ENCODE results near the gene CD19. TPM values are rescaled to one million over a fixed set of nuclear protein-coding genes. Genes with fewer than 3 reads are reported as not detected.
"Not testable (repeated sequence)": the region's sequence is repeated elsewhere in the genome, so short reads cannot be mapped to it uniquely, and the experiment has no call there.

Gene CD19
- 1 to 10 TPM in 1 of 2 donors, not detected in 1; 2.1 TPM for total RNA-seq

DNA sequence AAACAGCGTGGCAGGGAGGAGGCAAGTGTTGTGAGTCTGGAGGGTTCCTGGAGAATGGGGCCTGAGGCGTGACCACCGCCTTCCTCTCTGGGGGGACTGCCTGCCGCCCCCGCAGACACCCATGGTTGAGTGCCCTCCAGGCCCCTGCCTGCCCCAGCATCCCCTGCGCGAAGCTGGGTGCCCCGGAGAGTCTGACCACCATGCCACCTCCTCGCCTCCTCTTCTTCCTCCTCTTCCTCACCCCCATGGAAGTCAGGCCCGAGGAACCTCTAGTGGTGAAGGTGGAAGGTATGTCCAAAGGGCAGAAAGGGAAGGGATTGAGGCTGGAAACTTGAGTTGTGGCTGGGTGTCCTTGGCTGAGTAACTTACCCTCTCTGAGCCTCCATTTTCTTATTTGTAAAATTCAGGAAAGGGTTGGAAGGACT is at the start of gene CD19:
TSS of gene CD19 (plus strand) at position 171 of the 425 bp plus-strand sequence. CDS start at position 201, 30 bp downstream.
- ATAC-seq (replicated peaks) = no peak
- no peaks in the 10 kb centered on the region for H3K36me3 Mint-ChIP-seq (ENCODE audit: low read depth)
- H3K4me3 Mint-ChIP-seq = no peak within 1 kb of the TSS
- peaks cover 20% of the 10 kb centered on the region for H3K4me1 Mint-ChIP-seq
- no peaks in the 10 kb centered on the region for H3K27me3 Mint-ChIP-seq
- H3K27ac Mint-ChIP-seq = peak within 1 kb of the TSS; percentile 86
- H3K9me3 Mint-ChIP-seq = no peaks in the 10 kb centered on the region

DNA sequence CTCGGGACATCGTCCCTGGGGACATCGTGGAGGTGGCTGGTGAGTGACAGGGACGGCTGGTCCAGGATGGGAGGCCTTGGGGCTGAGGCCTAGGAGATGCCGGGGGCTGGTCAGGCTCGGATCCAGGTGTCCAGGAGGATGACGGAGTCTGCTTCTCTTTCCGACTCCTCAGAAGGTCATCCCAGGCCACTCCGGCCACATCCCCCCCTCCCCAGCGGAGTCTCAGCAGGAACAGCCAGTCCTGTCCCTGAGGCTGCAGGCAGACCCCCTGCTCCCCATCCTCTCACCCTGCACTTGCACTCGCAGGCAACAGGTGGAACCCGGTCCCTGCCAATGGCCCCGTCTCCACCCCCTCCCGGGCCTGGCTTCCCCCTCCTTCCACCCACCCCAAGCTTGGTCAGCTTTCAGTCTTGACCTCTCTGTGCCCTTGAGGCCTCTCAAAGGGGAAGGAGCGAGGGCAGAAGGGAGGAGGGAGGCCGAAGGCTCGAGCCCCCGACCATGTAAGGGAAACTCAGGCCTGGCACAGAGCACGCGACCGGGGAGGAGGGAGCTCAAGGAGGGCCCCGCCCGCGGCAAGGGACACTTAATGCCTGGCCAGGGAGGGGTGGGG is 49.1 kb upstream of the CD19 start:
- Mint-ChIP-seq H3K27ac (no peak overlapping the region), H3K4me1 (no peaks in the 10 kb centered on the region), H3K36me3 (ENCODE audit: low read depth) (no peaks in the 10 kb centered on the region), H3K4me3 (no peak overlapping the region), H3K9me3 (no peaks in the 10 kb centered on the region), H3K27me3 (peaks cover 11% of the 10 kb centered on the region)
- no peak for ATAC-seq (replicated peaks)

DNA sequence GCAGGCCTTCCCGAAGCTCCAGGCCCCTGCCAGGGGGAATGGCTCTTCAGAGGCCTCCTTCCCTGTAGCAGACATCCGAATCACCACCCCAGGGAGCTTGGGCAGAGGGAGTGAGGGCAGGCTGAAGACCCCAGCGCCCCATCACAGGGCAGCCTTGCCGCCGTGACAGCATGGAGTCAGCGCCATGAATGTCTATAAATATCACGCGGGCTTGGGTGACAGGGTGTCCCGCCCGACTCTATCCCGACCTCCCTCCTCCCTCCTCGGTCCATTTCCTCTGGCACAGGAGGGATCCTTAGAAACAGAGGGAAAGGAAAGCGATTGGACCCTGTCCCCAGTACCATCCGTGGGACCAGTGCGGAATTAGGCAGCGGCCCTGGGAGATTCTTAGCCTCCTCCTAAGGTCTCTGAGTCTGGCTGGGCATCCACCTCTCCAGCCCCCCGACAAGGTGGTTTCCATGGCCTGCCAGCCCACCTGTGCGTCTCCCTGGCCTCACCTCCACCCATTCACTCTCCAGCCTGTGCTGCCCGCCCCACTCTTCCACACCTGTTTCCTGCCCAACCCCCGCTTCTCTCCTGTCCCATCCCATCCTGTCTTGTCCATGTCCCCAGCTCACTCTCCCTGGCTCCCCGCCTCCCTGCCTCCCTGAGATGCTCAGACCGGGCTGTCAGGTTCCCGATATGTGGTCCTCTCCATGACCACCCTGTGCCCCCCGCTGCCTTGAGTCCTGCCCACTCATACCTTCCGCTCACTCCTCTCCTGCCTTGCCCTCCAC is 48.4 kb upstream of the CD19 start:
- no peaks in the 10 kb centered on the region for H3K4me1 Mint-ChIP-seq
- no peaks in the 10 kb centered on the region for H3K36me3 Mint-ChIP-seq (ENCODE audit: low read depth)
- H3K27me3 Mint-ChIP-seq = peaks cover 11% of the 10 kb centered on the region
- ATAC-seq (replicated peaks) = no peak
- no peak overlapping the region for H3K27ac Mint-ChIP-seq
- H3K4me3 Mint-ChIP-seq = no peak overlapping the region
- H3K9me3 Mint-ChIP-seq = no peaks in the 10 kb centered on the region

DNA sequence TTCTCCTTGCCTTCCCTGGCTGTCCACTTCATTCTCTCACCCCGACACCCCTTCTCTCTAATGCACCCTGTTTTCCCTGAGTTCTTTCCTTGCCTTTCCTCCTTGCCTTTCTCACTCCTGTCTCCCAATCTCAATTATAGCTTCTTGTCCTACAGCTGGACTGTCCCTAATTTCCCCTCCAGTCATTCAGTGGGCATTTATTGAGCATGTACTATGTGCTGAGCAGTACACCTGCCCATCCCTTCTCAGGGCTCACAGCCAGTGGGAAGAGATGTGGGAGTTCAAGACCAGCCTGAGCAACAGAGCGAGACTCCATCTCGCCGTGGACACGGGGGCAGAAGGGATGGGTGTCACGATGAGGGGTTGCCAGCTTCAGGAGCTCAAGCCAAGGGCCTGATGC is 47.7 kb upstream of the CD19 start:
- Mint-ChIP-seq H3K4me1 (no peaks in the 10 kb centered on the region), H3K36me3 (ENCODE audit: low read depth) (no peaks in the 10 kb centered on the region), H3K27ac (no peak overlapping the region), H3K4me3 (no peak overlapping the region), H3K9me3 (no peaks in the 10 kb centered on the region), H3K27me3 (peaks cover 11% of the 10 kb centered on the region)
- no peak for ATAC-seq (replicated peaks)

DNA sequence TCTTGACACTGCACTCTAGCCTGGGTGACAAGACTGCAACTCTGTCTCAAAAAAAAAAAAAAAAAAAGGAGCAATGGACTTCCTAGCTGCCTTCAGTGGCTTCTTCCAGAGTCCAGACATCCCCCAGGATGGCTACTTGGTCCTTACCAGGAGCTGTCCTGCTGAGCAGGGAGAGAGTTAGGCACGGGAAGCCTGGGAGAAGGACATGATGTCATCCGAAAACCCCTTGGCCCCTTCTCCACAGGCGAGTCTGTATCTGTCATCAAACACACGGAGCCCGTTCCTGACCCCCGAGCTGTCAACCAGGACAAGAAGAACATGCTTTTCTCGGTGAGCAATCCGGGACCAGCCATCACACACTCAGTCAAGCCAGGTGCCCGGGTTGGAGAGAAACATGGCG is 44.8 kb upstream of the CD19 start:
- no peak overlapping the region for H3K27ac Mint-ChIP-seq
- peaks cover 5% of the 10 kb centered on the region for H3K27me3 Mint-ChIP-seq
- H3K9me3 Mint-ChIP-seq = no peaks in the 10 kb centered on the region
- H3K36me3 Mint-ChIP-seq (ENCODE audit: low read depth) = no peaks in the 10 kb centered on the region
- no peaks in the 10 kb centered on the region for H3K4me1 Mint-ChIP-seq
- no peak overlapping the region for H3K4me3 Mint-ChIP-seq
- no peak for ATAC-seq (replicated peaks)

DNA sequence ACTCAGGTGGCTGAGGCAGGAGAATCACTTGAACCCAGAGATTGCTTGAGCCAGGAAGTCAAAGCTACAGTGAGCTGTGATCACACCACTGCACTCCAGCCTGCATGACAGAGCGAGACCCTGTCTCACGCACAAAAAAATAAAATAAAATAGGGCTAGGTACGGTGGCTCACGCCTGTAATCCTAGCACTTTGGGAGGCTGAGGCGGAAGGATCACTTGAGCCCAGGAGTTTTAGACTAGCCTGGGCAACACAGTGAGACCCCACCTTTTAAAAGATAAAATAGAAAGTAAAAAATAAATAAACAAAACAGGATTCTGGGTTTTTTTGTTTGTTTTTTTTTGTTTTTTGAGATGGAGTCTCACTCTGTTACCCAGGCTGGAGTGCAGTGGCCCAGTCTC is 41.4 kb upstream of the CD19 start:
- not testable (repeated sequence) for H3K4me3 Mint-ChIP-seq; H3K9me3 Mint-ChIP-seq; ATAC-seq (replicated peaks); H3K36me3 Mint-ChIP-seq (ENCODE audit: low read depth); H3K4me1 Mint-ChIP-seq; H3K27me3 Mint-ChIP-seq; H3K27ac Mint-ChIP-seq

DNA sequence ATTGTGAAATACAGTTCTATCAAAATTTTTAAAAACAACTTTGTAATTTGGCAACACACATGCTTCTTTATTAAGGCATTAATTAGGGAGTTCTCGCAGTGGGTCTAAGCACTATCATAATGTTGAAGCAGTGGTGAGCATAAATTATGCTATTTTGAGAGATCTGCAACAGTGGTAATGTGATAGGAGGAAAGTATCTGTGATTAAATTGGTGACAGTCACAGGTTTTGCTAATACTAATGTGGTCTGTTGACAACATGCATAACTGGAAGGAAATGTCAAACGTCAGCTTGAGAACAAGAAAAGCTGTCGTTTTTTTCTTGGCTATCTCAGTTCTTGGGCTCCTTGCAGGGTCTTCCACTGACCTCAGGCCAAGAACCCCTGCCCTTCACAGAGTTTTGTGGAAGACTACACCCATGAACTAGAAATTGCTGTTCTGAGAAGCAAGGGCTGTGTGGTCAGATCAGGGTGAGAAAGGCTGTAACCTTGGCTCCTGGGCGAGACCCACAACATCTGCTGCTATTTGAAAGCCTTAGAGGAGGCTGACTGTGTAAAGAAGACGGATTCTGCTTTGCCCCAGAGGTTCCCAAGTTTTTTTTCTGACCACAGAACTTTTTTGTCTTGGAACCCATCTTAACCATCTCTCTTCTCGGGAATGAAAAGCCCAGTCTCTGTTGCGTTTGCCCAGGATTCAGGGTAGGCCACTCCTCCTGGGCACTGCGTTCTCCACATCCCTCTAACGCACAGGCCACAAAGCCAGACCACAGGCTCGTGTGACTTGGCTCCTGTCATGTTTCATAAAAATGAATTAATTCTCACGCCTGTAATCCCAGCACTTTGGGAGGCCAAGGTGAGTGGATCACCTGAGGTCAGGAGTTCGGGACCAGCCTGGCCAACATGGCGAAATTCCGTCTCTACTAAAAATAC is 39.5 kb upstream of the CD19 start:
- Mint-ChIP-seq H3K4me3 (no peak overlapping the region), H3K27ac (no peak overlapping the region), H3K9me3 (no peaks in the 10 kb centered on the region), H3K27me3 (no peaks in the 10 kb centered on the region), H3K36me3 (ENCODE audit: low read depth) (no peaks in the 10 kb centered on the region), H3K4me1 (no peaks in the 10 kb centered on the region)
- ATAC-seq (replicated peaks) = no peak

DNA sequence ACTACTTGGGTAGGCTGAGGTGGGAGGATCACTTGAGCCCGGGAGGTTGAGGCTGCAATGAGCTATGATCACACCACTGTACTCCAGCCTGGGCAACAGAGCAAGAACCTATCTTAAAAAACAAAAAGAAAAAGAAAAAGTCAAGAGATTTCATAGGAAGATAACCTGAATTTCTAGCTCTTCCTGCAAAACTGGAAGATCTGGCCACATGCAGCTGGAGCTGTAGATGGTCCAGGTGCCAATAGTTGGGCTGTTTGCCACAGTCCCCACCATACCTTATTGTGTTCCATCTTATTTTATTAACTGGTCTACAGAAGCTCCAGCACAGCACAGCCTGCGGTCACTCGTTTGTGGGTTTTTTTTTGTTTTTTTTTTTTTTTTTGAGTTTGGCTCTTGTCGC is 38.5 kb upstream of the CD19 start:
- H3K4me1 Mint-ChIP-seq = no peaks in the 10 kb centered on the region
- no peak overlapping the region for H3K27ac Mint-ChIP-seq
- H3K4me3 Mint-ChIP-seq = no peak overlapping the region
- H3K27me3 Mint-ChIP-seq = no peaks in the 10 kb centered on the region
- H3K36me3 Mint-ChIP-seq (ENCODE audit: low read depth) = no peaks in the 10 kb centered on the region
- no peaks in the 10 kb centered on the region for H3K9me3 Mint-ChIP-seq
- ATAC-seq (replicated peaks) = no peak

DNA sequence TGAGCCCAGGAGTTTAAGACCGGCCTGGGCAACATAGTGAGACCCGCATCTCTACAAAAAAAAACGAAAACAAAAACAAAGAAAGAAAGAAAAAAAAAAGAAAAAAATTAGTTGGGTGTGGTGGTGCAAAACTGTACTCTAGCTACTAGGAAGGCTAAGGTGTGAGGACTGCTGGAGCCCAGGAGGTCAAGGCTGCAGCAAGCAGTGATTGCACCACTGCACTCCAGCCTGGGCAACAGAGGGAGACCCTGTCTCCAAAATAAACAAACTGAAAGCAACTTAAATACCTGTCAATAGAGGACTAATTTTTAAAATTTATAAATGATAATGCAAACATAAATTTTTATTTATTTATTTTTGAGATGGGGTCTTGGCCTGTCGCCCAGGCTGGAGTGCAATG is 36.2 kb upstream of the CD19 start:
- no peak overlapping the region for H3K27ac Mint-ChIP-seq
- no peaks in the 10 kb centered on the region for H3K36me3 Mint-ChIP-seq (ENCODE audit: low read depth)
- no peaks in the 10 kb centered on the region for H3K27me3 Mint-ChIP-seq
- H3K4me1 Mint-ChIP-seq = no peaks in the 10 kb centered on the region
- H3K4me3 Mint-ChIP-seq = no peak overlapping the region
- H3K9me3 Mint-ChIP-seq = no peaks in the 10 kb centered on the region
- ATAC-seq (replicated peaks) = no peak

DNA sequence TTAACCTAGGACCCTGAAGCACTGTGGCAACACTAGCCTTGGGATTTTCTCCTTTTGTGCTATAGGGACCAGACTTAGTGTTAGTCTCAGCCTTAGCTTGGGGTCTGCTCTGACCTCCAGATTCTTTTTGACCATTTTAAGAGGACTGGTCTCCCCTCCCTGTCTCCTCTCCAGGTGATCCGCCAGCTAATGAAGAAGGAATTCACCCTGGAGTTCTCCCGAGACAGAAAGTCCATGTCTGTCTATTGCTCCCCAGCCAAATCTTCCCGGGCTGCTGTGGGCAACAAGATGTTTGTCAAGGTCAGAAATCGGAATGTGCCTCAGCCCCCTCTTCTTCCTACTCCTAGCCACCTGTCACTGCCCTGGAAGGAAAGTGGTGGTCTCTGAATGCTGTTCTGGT is 33.9 kb upstream of the CD19 start:
- no peaks in the 10 kb centered on the region for H3K9me3 Mint-ChIP-seq
- no peak for ATAC-seq (replicated peaks)
- H3K36me3 Mint-ChIP-seq (ENCODE audit: low read depth) = no peaks in the 10 kb centered on the region
- H3K27ac Mint-ChIP-seq = peak overlapping the region; percentile 23
- no peaks in the 10 kb centered on the region for H3K4me1 Mint-ChIP-seq
- H3K4me3 Mint-ChIP-seq = no peak overlapping the region
- H3K27me3 Mint-ChIP-seq = no peaks in the 10 kb centered on the region

DNA sequence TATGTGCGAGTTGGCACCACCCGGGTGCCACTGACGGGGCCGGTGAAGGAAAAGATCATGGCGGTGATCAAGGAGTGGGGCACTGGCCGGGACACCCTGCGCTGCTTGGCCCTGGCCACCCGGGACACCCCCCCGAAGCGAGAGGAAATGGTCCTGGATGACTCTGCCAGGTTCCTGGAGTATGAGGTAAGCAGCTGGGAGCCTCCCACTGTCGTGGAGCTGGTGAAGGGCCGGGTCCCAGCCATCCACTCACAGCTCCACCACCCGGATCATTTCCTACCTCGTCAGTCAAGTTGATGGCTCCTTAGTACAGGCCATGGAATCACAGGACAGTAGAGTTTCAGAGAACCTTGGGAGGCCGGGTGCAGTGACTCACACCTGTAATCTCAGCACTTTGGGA is 33.5 kb upstream of the CD19 start:
- Mint-ChIP-seq H3K27ac (peak overlapping the region; percentile 23), H3K4me1 (no peaks in the 10 kb centered on the region), H3K4me3 (no peak overlapping the region), H3K27me3 (no peaks in the 10 kb centered on the region), H3K9me3 (no peaks in the 10 kb centered on the region), H3K36me3 (ENCODE audit: low read depth) (no peaks in the 10 kb centered on the region)
- ATAC-seq (replicated peaks) = no peak

DNA sequence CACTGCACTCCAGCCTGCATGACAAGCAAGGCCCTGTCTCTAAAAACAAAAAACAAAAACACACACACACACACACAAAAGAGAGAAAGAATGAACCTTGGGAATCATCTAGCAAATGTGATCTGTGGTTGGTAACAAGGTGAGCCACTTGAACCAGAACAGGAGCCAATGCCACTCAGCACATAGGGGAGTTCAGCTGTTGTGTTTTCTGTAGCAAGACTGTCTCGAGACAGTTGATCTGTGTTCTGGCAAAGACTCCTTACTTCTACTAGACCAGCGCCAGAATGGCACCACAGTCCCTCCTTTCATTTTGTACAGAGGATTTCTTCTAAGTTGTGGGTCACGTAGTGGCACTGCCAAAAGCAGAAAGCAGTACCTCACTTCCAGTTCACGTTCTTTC is 32.8 kb upstream of the CD19 start:
- H3K27me3 Mint-ChIP-seq = no peaks in the 10 kb centered on the region
- no peak overlapping the region for H3K27ac Mint-ChIP-seq
- H3K36me3 Mint-ChIP-seq (ENCODE audit: low read depth) = no peaks in the 10 kb centered on the region
- no peak for ATAC-seq (replicated peaks)
- H3K4me1 Mint-ChIP-seq = no peaks in the 10 kb centered on the region
- H3K4me3 Mint-ChIP-seq = no peak overlapping the region
- H3K9me3 Mint-ChIP-seq = no peaks in the 10 kb centered on the region

DNA sequence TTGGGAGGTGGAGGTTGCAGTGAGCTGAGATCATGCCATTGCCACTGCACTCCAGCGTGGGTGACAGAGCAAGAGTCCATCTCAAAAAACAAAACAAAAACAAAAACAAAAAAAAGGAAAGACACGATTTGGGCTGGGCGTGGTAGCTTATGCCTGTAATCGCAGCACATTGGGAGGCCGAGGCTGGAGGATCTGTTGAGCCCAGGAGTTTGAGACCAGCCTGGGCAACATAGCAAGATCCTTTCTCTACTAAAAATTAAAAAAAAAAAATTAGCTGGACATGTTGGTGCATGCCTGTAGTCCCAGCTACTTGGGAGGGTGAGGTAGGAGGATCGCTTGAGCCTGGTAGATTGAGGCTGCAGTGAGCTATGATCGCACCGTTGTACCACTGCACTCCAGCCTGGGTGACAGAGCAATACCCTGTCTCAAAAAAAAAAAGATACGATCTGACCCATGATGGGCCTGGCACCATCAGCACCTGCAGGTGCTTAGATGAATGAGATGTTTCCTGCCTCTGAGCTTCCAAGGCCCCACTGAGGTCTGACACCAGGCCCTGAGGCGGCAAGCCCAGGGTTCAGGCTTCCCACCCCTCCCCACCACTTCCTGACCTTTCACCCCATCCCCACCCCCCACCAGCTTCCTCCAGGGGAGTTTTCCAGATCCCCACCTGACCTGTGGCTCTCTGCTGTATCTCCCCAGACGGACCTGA is 31.7 kb upstream of the CD19 start:
- Mint-ChIP-seq H3K9me3 (no peaks in the 10 kb centered on the region), H3K27ac (no peak overlapping the region)
- ATAC-seq (replicated peaks) = no peak

DNA sequence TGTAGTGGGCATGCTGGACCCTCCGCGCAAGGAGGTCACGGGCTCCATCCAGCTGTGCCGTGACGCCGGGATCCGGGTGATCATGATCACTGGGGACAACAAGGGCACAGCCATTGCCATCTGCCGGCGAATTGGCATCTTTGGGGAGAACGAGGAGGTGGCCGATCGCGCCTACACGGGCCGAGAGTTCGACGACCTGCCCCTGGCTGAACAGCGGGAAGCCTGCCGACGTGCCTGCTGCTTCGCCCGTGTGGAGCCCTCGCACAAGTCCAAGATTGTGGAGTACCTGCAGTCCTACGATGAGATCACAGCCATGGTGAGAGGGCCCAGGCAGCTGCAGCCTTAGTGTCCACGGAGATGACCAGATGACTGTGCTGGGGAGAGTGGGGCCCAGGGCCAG is 31.2 kb upstream of the CD19 start:
- H3K4me3 Mint-ChIP-seq = no peak overlapping the region
- no peak for ATAC-seq (replicated peaks)
- no peaks in the 10 kb centered on the region for H3K4me1 Mint-ChIP-seq
- no peaks in the 10 kb centered on the region for H3K36me3 Mint-ChIP-seq (ENCODE audit: low read depth)
- H3K27ac Mint-ChIP-seq = no peak overlapping the region
- no peaks in the 10 kb centered on the region for H3K27me3 Mint-ChIP-seq
- H3K9me3 Mint-ChIP-seq = no peaks in the 10 kb centered on the region

More for the DNA sequence above, 31.7 kb upstream of the CD19 start:
- Mint-ChIP-seq H3K36me3 (ENCODE audit: low read depth) (no peaks in the 10 kb centered on the region), H3K4me1 (no peaks in the 10 kb centered on the region), H3K4me3 (no peak overlapping the region), H3K27me3 (no peaks in the 10 kb centered on the region)
